Esophagus (tissue), 2 donors: Measurements from ENCODE around the gene EIF4G3. TPM values are rescaled to one million over a fixed set of nuclear protein-coding genes. Genes with fewer than 3 reads are reported as not detected.
"Not testable (repeated sequence)": the region's sequence is repeated elsewhere in the genome, so short reads cannot be mapped to it uniquely, and the experiment has no call there.

ENCODE experiments used
- H3K27ac ChIP-seq, 2 donors: one replicate each; pipeline ENCODE4 v1.5.1; 2013; ENCODE audit warnings: low read depth in 2 of 2, mild to moderate bottlenecking in 2 of 2, inconsistent platforms in 1 of 2, low read length in 1 of 2, moderate library complexity in 1 of 2
- H3K27me3 ChIP-seq, 2 donors: one replicate each; pipeline ENCODE4 v1.6.1; 2013; ENCODE audit warnings: low read length in 2 of 2, control low read depth in 1 of 2, mild to moderate bottlenecking in 1 of 2; ENCODE audit not compliant: insufficient read depth in 2 of 2, control insufficient read depth in 1 of 2
- H3K36me3 ChIP-seq, 2 donors: one replicate each; pipeline ENCODE4 v1.6.1; 2013; ENCODE audit warnings: low read length in 1 of 2; ENCODE audit not compliant: control insufficient read depth in 2 of 2, insufficient read depth in 2 of 2
- H3K4me1 ChIP-seq, 2 donors: one replicate each; pipeline ENCODE4 v1.6.1; 2013; ENCODE audit warnings: low read length in 1 of 2; ENCODE audit not compliant: control insufficient read depth in 2 of 2, insufficient read depth in 2 of 2
- H3K4me3 ChIP-seq, 2 donors: one replicate each; pipeline ENCODE4 v1.5.1; 2013; ENCODE audit warnings: low read length in 2 of 2, mild to moderate bottlenecking in 2 of 2, low read depth in 1 of 2, moderate library complexity in 1 of 2
- H3K9me3 ChIP-seq, 2 donors: one replicate each; pipeline ENCODE4 v1.6.1; 2013; ENCODE audit warnings: mild to moderate bottlenecking in 2 of 2, low read depth in 1 of 2, low read length in 1 of 2, moderate library complexity in 1 of 2; ENCODE audit not compliant: control insufficient read depth in 2 of 2, insufficient read depth in 1 of 2
- WGBS, 2 donors: extraction: QIAGEN DNeasy Blood & Tissue Kit; methylation state at CpG; one replicate each; pipeline ENCODE4 v1.1.7; 2013; 5-methylcytosine and 5-hydroxymethylcytosine counted together
- polyA plus RNA-seq, 2 donors: library from polyadenylated mRNA; stranded (reverse); fragments of 200-250 nt; gene quantifications; one replicate each; pipeline ENCODE4 v1.2.3, GENCODE V29; 2013
- donor health status: healthy with polysubstance abuse.
- donor health status: Bipolar disorder and iron deficiency.

The EIF4G3 gene
- polyA plus RNA-seq, 2 donors: 15.7 to 22.3 TPM

DNA sequence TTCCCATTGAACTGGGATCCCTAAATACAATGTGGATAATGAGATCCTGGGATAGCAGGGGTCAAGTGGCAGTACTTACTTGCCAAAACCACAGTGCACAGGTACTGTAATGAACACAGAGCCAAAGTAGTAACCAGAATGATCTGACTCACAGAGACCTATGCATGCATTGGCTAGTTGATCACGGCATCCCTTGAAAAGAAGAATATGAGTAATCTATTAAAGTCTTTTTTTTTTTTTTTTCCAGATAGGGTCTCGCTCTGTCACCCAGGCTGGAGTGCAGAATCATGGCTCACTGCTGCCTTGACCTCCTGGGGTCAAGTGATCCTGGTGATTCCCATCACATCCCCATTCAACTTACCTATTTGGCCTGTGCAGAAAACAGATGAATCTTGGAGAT, 29.4 kb upstream of the EIF4G3 start:
- 50 to 67% methylated on average over 2 of the region's 2 CpGs for WGBS, 2 donors

DNA sequence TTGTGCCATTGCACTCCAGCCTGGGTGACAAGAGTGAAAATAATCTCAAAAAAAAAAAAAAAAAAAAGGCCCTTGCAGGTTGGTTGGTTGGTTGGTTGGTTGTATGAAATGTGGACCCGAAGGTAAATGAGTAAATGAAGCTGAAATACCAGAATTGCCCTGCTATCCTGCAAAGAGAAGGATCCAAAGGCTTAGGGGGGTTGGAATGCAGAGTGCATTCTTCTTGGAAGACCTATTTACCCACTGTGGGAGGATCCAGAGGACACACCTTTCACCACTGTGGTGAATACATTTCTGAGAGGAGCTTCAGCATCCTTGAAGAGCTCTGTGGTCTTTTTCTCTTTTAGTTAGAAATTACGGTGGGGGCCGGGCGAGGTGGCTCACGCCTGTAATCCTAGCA, 28.7 kb upstream of the EIF4G3 start:
- Histone ChIP-seq H3K27ac (no peak overlapping the region), H3K27me3 (no peaks in the 10 kb centered on the region), H3K9me3 (no peaks in the 10 kb centered on the region), H3K36me3 (no peaks in the 10 kb centered on the region), H3K4me1 (no peaks in the 10 kb centered on the region), H3K4me3 (no peak overlapping the region)
- WGBS, 2 donors: 89 to 99% methylated on average over 5 of the region's 5 CpGs

More for the DNA sequence above, 29.4 kb upstream of the EIF4G3 start:
- Histone ChIP-seq H3K27ac (no peak overlapping the region), H3K4me3 (no peak overlapping the region), H3K4me1 (no peaks in the 10 kb centered on the region), H3K9me3 (no peaks in the 10 kb centered on the region), H3K36me3 (no peaks in the 10 kb centered on the region), H3K27me3 (no peaks in the 10 kb centered on the region)

DNA sequence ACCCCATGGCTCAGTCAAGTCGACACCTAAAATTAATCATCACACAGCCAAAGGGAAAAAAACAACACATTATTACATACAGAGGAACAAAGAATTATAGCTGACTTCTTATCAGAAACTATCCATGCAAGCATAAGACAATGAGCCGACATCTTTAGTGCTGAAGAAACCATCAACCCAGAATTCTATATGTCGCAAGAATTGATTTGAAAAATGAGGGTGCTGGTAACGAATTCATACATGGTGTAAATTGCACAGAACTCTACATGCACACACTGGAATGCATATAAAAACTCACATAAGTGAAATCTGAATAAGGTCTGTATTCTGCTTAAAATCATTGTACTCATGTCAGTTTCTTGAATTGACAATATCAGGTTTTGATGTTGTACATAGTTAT, 25.0 kb upstream of the EIF4G3 start:
- H3K36me3 ChIP-seq: no peaks in the 10 kb centered on the region

DNA sequence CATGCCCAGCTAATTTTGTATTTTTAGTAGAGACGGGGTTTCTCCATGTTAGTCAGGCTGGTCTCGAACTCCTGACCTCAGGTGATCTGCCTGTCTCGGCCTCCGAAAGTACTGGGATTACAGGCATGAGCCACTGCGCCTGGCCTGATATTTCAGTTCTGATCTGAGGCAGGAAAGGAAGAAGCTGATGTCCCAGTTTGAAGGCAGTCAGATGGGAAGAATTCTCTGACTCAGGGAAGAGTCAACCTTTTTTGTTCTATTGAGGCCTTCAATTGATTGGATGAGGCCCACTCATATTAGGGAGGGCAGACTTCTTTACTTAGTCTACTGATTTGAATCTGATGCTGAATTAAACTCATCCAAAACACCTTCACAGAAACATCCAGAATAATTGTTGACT, 24.5 kb upstream of the EIF4G3 start:
- not testable (repeated sequence) for H3K27me3 ChIP-seq, H3K9me3 ChIP-seq, H3K4me1 ChIP-seq, H3K4me3 ChIP-seq, H3K36me3 ChIP-seq, H3K27ac ChIP-seq
- WGBS, 2 donors: 87 to 89% methylated on average over 5 of the region's 5 CpGs

More for the DNA sequence above, 25.0 kb upstream of the EIF4G3 start:
- Histone ChIP-seq H3K4me3 (no peak overlapping the region), H3K27ac (no peak overlapping the region), H3K27me3 (no peaks in the 10 kb centered on the region), H3K9me3 (no peaks in the 10 kb centered on the region), H3K4me1 (no peaks in the 10 kb centered on the region)
- WGBS, 2 donors: 82 to 89% methylated on average over 4 of the region's 4 CpGs

DNA sequence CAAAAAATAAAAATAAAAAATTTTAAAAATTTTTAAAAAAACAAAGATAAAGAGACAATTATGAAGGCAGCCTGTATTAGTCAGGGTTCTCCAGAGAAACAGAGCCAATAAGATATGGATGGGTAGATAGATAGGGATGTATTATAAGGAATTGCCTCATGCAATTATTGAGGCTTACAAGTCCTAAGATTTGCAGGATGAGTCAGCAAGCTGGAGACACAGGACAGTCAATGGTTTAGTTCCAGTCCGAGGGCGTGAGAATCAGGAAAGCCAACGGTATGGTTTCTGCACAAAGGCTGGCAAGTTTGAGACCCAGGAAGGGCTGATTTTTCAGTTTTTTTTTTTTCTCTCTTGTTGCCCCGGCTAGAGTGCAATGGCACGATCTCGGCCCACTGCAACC, 24.1 kb upstream of the EIF4G3 start:
- Histone ChIP-seq H3K9me3 (no peaks in the 10 kb centered on the region), H3K4me1 (no peaks in the 10 kb centered on the region), H3K4me3 (no peak overlapping the region), H3K36me3 (no peaks in the 10 kb centered on the region), H3K27me3 (no peaks in the 10 kb centered on the region), H3K27ac (no peak overlapping the region)
- WGBS, 2 donors: 81 to 90% methylated on average over 6 of the region's 6 CpGs

DNA sequence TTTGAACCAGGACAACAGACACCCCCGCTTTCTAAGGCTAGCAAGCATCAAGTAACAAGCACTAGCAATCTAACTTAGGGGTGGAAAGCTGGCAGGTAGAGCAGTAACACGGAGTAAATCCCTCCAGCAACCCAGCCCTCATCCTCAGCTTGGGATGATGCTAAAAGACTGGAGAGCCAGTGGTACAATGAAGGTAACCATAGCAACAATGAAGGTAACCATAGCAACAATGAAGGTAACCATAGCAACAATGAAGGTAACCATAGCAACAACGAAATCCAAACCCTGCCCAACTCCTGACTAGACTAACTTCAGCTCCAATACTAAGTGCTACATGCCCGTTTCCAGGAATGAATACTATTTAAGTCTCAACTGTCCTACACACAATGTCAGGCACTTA, 22.2 kb upstream of the EIF4G3 start:
- no peaks in the 10 kb centered on the region for H3K9me3 ChIP-seq
- 63 to 66% methylated on average over 4 of the region's 4 CpGs for WGBS, 2 donors
- no peak overlapping the region for H3K4me3 ChIP-seq

GRCh38 chr1:21192871-21193270, 16.2 kb upstream of the EIF4G3 start:
- 79 to 86% methylated on average over 4 of the region's 4 CpGs for WGBS, 2 donors
- Histone ChIP-seq H3K36me3 (no peaks in the 10 kb centered on the region), H3K4me3 (no peak overlapping the region), H3K4me1 (peaks cover 2 to 4% of the 10 kb centered on the region in 2 donors), H3K27me3 (no peaks in the 10 kb centered on the region), H3K27ac (no peak overlapping the region), H3K9me3 (no peaks in the 10 kb centered on the region)

More for the DNA sequence above, 22.2 kb upstream of the EIF4G3 start:
- Histone ChIP-seq H3K4me1 (no peaks in the 10 kb centered on the region), H3K36me3 (no peaks in the 10 kb centered on the region), H3K27me3 (no peaks in the 10 kb centered on the region), H3K27ac (no peak overlapping the region)

DNA sequence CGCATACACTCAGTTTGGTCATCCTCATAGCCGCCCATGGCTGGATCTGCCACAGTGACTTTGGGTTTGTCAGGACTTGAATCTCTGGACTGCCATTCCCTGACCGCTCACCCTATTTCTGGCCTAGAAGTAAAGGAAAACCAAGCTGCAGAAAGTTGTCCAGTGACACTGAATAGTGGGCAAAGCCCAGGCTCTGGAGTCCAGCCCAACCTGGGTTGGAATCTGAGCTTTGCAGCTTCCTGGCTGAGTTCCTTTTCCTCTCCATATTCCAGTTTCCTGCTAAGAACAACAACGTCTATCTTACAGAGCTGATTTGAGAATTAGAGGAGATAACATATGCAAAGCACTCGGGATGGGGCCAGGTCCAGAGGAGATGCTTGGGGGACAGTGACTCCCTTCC, 15.6 kb upstream of the EIF4G3 start:
- H3K4me3 ChIP-seq: no peak overlapping the region
- no peaks in the 10 kb centered on the region for H3K9me3 ChIP-seq
- H3K36me3 ChIP-seq: no peaks in the 10 kb centered on the region
- 65 to 68% methylated on average over 5 of the region's 5 CpGs for WGBS, 2 donors
- peak overlapping the region in 1 of 2 donors; percentile 65 for H3K27ac ChIP-seq
- peaks cover 2 to 4% of the 10 kb centered on the region in 2 donors for H3K4me1 ChIP-seq
- no peaks in the 10 kb centered on the region for H3K27me3 ChIP-seq

DNA sequence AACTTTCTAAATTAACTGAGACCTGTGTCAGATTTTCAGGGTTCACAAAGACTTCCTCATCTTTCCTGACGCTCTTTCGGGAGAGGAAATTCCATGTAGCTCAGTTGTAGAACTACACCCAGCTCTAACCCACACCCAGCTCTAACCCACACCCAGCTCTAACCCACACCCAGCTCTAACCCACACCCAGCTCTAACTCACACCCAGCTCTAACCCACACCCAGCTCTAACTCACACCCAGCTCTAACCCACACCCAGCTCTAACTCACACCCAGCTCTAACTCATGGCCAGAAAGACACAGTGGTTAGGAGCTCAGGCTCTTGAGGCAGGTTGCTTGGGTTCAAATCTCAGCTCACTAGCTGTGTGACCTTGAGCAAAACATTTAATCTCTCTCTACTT, 14.1 kb upstream of the EIF4G3 start:
- 27 to 40% methylated on average over 2 of the region's 2 CpGs for WGBS, 2 donors

DNA sequence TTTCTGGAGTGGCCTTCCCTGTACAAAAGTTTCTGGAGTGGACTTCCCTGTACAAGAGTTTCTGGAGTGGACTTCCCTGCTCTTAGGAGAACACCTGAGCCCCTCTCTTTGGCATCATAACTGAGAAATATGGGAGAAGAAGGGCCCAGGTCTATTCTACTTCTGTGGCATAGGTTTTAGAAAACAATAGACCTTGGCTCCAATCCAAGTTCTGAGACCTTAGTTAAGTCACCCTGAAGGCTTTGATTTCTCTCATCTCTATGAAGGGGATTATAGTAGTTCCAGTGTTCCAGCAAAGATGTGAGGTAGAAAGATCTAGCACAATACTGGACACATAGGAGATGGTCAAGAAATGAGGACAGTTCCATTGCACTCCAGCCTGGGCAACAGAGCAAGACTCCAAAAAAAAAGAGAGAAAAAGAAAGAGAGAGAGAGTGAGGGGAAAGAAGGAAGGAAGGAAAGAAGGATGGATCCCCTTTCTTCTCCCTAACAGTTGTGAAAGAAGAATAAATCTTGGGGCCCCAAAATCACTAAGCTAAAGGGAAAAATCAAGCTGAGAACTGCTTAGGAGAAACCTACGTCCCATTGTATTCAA, 13.3 kb upstream of the EIF4G3 start:
- H3K27me3 ChIP-seq: no peaks in the 10 kb centered on the region
- no peak overlapping the region for H3K27ac ChIP-seq
- H3K4me1 ChIP-seq: peaks cover 2 to 4% of the 10 kb centered on the region in 2 donors
- H3K36me3 ChIP-seq: no peaks in the 10 kb centered on the region
- WGBS, 2 donors: 91 to 100% methylated on average over 1 of the region's 1 CpG
- H3K9me3 ChIP-seq: no peaks in the 10 kb centered on the region
- H3K4me3 ChIP-seq: no peak overlapping the region

More for the DNA sequence above, 14.1 kb upstream of the EIF4G3 start:
- H3K4me3 ChIP-seq, H3K27me3 ChIP-seq, H3K4me1 ChIP-seq, H3K36me3 ChIP-seq, H3K9me3 ChIP-seq: not testable (repeated sequence)
- peak overlapping the region in 1 of 2 donors; percentile 67 for H3K27ac ChIP-seq
